Activated T-helper 17 cell treated with anti-CD3 and anti-CD28 coated beads, Interleukin-2, amount 50 U/mL, for 72 hours (primary cell): ENCODE measurements around the gene CBFA2T2. TPM values are rescaled to one million over a fixed set of nuclear protein-coding genes. Genes with fewer than 3 reads are reported as not detected.
A peak's percentile ranks its signal among the peaks of the same experiment; 100 is the strongest.
"Not testable (repeated sequence)": the region's sequence is repeated elsewhere in the genome, so short reads cannot be mapped to it uniquely, and the experiment has no call there.

Experiments
- ATAC-seq: fragments of 150-1000 bp; cut with Tn5 transposase; replicated peaks from 2 replicates; pipeline ENCODE4 v1.10.0; 2021; ENCODE audit warnings: mild to moderate bottlenecking, moderate library complexity
- H3K27ac Mint-ChIP-seq: one replicate; pipeline ENCODE4 v1.8.0; 2022; ENCODE audit warnings: mixed read lengths
- H3K27me3 Mint-ChIP-seq: one replicate; pipeline ENCODE4 v1.8.0; 2022; ENCODE audit warnings: mixed read lengths
- H3K36me3 Mint-ChIP-seq: one replicate; pipeline ENCODE4 v1.8.0; 2022; ENCODE audit warnings: low read depth, mild to moderate bottlenecking, mixed read lengths
- H3K4me1 Mint-ChIP-seq: one replicate; pipeline ENCODE4 v1.8.0; 2022; ENCODE audit warnings: mixed read lengths
- H3K4me3 Mint-ChIP-seq: one replicate; pipeline ENCODE4 v1.8.0; 2022; ENCODE audit warnings: mild to moderate bottlenecking, mixed read lengths
- H3K9me3 Mint-ChIP-seq: one replicate; pipeline ENCODE4 v1.8.0; 2022; ENCODE audit warnings: mixed read lengths
- total RNA-seq, 2 donors: library from RNA; stranded (reverse); gene quantifications; one replicate each; pipeline ENCODE4 v1.2.3, GENCODE V29; 2022

Gene CBFA2T2
- total RNA-seq, 2 donors from 2014 or later: 14.5 to 25.6 TPM

- not testable (repeated sequence) for ATAC-seq, H3K27ac Mint-ChIP-seq, H3K9me3 Mint-ChIP-seq, H3K27me3 Mint-ChIP-seq, H3K4me3 Mint-ChIP-seq
- peaks cover 12% of the 10 kb centered on the region for H3K36me3 Mint-ChIP-seq
- peaks cover 22% of the 10 kb centered on the region for H3K4me1 Mint-ChIP-seq
These were observed 19.2 kb downstream of the CBFA2T2 start for GRCh38 chr20:33509057-33509456.

GRCh38 chr20:33511876-33512275, 22.0 kb downstream of the CBFA2T2 start:
- H3K9me3 Mint-ChIP-seq, H3K27ac Mint-ChIP-seq, H3K36me3 Mint-ChIP-seq, ATAC-seq, H3K4me3 Mint-ChIP-seq, H3K27me3 Mint-ChIP-seq: not testable (repeated sequence)
- peaks cover 26% of the 10 kb centered on the region for H3K4me1 Mint-ChIP-seq

- ATAC-seq: no peak
- no peaks in the 10 kb centered on the region for H3K36me3 Mint-ChIP-seq
These were observed 25.8 kb downstream of the CBFA2T2 start for GRCh38 chr20:33515569-33516216.

GRCh38 chr20:33516882-33517281, 27.0 kb downstream of the CBFA2T2 start:
- no peaks in the 10 kb centered on the region for H3K9me3 Mint-ChIP-seq
- ATAC-seq: no peak
- H3K27me3 Mint-ChIP-seq: no peaks in the 10 kb centered on the region
- H3K4me3 Mint-ChIP-seq: no peak overlapping the region
- no peaks in the 10 kb centered on the region for H3K36me3 Mint-ChIP-seq
- peaks cover 22% of the 10 kb centered on the region for H3K4me1 Mint-ChIP-seq
- H3K27ac Mint-ChIP-seq: no peak overlapping the region

More at GRCh38 chr20:33515569-33516216, 25.8 kb downstream of the CBFA2T2 start:
- Mint-ChIP-seq H3K4me1 (peaks cover 18% of the 10 kb centered on the region), H3K27ac (no peak overlapping the region), H3K4me3 (no peak overlapping the region), H3K9me3 (no peaks in the 10 kb centered on the region), H3K27me3 (no peaks in the 10 kb centered on the region)

- H3K36me3 Mint-ChIP-seq: no peaks in the 10 kb centered on the region
- H3K9me3 Mint-ChIP-seq: no peaks in the 10 kb centered on the region
- no peak overlapping the region for H3K27ac Mint-ChIP-seq
- H3K27me3 Mint-ChIP-seq: no peaks in the 10 kb centered on the region
- no peak for ATAC-seq
- peaks cover 26% of the 10 kb centered on the region for H3K4me1 Mint-ChIP-seq
- H3K4me3 Mint-ChIP-seq: no peak overlapping the region
These were observed 28.2 kb downstream of the CBFA2T2 start for GRCh38 chr20:33518071-33518470.

- H3K9me3 Mint-ChIP-seq: no peaks in the 10 kb centered on the region
- H3K27ac Mint-ChIP-seq: peak overlapping the region; percentile 61
- H3K4me3 Mint-ChIP-seq: no peak overlapping the region
- H3K27me3 Mint-ChIP-seq: no peaks in the 10 kb centered on the region
- peaks cover 21% of the 10 kb centered on the region for H3K4me1 Mint-ChIP-seq
- ATAC-seq: no peak
- peaks cover 19% of the 10 kb centered on the region for H3K36me3 Mint-ChIP-seq
These were observed 31.6 kb downstream of the CBFA2T2 start for GRCh38 chr20:33521461-33521860.

- Mint-ChIP-seq H3K4me3 (no peak overlapping the region), H3K27me3 (no peaks in the 10 kb centered on the region), H3K9me3 (no peaks in the 10 kb centered on the region), H3K36me3 (peaks cover 19% of the 10 kb centered on the region), H3K27ac (peak overlapping the region; percentile 61), H3K4me1 (peaks cover 15% of the 10 kb centered on the region)
- peak; percentile 99 for ATAC-seq
These were observed 32.4 kb downstream of the CBFA2T2 start for GRCh38 chr20:33522256-33522820.

- H3K4me3 Mint-ChIP-seq: no peak overlapping the region
- peaks cover 19% of the 10 kb centered on the region for H3K36me3 Mint-ChIP-seq
- H3K27ac Mint-ChIP-seq: no peak overlapping the region
- H3K4me1 Mint-ChIP-seq: peaks cover 10% of the 10 kb centered on the region
- ATAC-seq: no peak
- H3K27me3 Mint-ChIP-seq: no peaks in the 10 kb centered on the region
- no peaks in the 10 kb centered on the region for H3K9me3 Mint-ChIP-seq
These were observed 34.4 kb downstream of the CBFA2T2 start for GRCh38 chr20:33524261-33524660.

GRCh38 chr20:33526769-33527168, 36.9 kb downstream of the CBFA2T2 start:
- Mint-ChIP-seq H3K4me1 (peaks cover 14% of the 10 kb centered on the region), H3K36me3 (peaks cover 19% of the 10 kb centered on the region), H3K9me3 (no peaks in the 10 kb centered on the region), H3K27ac (no peak overlapping the region), H3K4me3 (no peak overlapping the region), H3K27me3 (no peaks in the 10 kb centered on the region)
- no peak for ATAC-seq

GRCh38 chr20:33531047-33531877, 41.4 kb downstream of the CBFA2T2 start:
- H3K9me3 Mint-ChIP-seq: no peaks in the 10 kb centered on the region
- peaks cover 9% of the 10 kb centered on the region for H3K4me1 Mint-ChIP-seq
- H3K36me3 Mint-ChIP-seq: no peaks in the 10 kb centered on the region
- no peak overlapping the region for H3K4me3 Mint-ChIP-seq
- no peaks in the 10 kb centered on the region for H3K27me3 Mint-ChIP-seq
- ATAC-seq: no peak
- no peak overlapping the region for H3K27ac Mint-ChIP-seq

GRCh38 chr20:33531885-33532284, 42.0 kb downstream of the CBFA2T2 start:
- Mint-ChIP-seq H3K27ac (no peak overlapping the region), H3K27me3 (no peaks in the 10 kb centered on the region)
- ATAC-seq: no peak

GRCh38 chr20:33532753-33533459, 43.0 kb downstream of the CBFA2T2 start:
- H3K4me1 Mint-ChIP-seq: peaks cover 9% of the 10 kb centered on the region
- H3K27ac Mint-ChIP-seq: no peak overlapping the region
- ATAC-seq: no peak
- peaks cover 7% of the 10 kb centered on the region for H3K36me3 Mint-ChIP-seq
- H3K9me3 Mint-ChIP-seq: no peaks in the 10 kb centered on the region
- H3K4me3 Mint-ChIP-seq: no peak overlapping the region
- H3K27me3 Mint-ChIP-seq: no peaks in the 10 kb centered on the region

More at GRCh38 chr20:33531885-33532284, 42.0 kb downstream of the CBFA2T2 start:
- Mint-ChIP-seq H3K4me3 (no peak overlapping the region), H3K4me1 (peaks cover 9% of the 10 kb centered on the region), H3K9me3 (no peaks in the 10 kb centered on the region), H3K36me3 (no peaks in the 10 kb centered on the region)

GRCh38 chr20:33535717-33536116, 45.8 kb downstream of the CBFA2T2 start:
- not testable (repeated sequence) for H3K27ac Mint-ChIP-seq, ATAC-seq, H3K9me3 Mint-ChIP-seq, H3K27me3 Mint-ChIP-seq, H3K4me1 Mint-ChIP-seq, H3K36me3 Mint-ChIP-seq, H3K4me3 Mint-ChIP-seq

GRCh38 chr20:33537608-33538007, 47.7 kb downstream of the CBFA2T2 start:
- Mint-ChIP-seq H3K4me3 (no peak overlapping the region), H3K4me1 (no peaks in the 10 kb centered on the region), H3K9me3 (no peaks in the 10 kb centered on the region), H3K36me3 (peaks cover 7% of the 10 kb centered on the region), H3K27ac (no peak overlapping the region), H3K27me3 (no peaks in the 10 kb centered on the region)
- ATAC-seq: no peak
